ENCODE results near the gene GAPDH.

Gene GAPDH

GRCh38 chr12:6530576-6531260 lies 3.6 kb upstream of the GAPDH start:
- no peak for DNase-seq

- peak; percentile 96 for DNase-seq
Observed at GRCh38 chr12:6532051-6532926, 2.0 kb upstream of the GAPDH start.

- DNase-seq: peak; percentile 75
Observed at GRCh38 chr12:6532927-6533652, 1.2 kb upstream of the GAPDH start.

DNA sequence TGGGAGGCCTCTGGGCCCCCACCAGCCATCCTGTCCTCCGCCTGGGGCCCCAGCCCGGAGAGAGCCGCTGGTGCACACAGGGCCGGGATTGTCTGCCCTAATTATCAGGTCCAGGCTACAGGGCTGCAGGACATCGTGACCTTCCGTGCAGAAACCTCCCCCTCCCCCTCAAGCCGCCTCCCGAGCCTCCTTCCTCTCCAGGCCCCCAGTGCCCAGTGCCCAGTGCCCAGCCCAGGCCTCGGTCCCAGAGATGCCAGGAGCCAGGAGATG lies 729 bp upstream of the GAPDH start:
- no peak for DNase-seq

DNA sequence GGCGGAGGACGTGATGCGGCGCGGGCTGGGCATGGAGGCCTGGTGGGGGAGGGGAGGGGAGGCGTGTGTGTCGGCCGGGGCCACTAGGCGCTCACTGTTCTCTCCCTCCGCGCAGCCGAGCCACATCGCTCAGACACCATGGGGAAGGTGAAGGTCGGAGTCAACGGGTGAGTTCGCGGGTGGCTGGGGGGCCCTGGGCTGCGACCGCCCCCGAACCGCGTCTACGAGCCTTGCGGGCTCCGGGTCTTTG lies 303 bp downstream of the GAPDH start:
- DNase-seq: no peak

DNA sequence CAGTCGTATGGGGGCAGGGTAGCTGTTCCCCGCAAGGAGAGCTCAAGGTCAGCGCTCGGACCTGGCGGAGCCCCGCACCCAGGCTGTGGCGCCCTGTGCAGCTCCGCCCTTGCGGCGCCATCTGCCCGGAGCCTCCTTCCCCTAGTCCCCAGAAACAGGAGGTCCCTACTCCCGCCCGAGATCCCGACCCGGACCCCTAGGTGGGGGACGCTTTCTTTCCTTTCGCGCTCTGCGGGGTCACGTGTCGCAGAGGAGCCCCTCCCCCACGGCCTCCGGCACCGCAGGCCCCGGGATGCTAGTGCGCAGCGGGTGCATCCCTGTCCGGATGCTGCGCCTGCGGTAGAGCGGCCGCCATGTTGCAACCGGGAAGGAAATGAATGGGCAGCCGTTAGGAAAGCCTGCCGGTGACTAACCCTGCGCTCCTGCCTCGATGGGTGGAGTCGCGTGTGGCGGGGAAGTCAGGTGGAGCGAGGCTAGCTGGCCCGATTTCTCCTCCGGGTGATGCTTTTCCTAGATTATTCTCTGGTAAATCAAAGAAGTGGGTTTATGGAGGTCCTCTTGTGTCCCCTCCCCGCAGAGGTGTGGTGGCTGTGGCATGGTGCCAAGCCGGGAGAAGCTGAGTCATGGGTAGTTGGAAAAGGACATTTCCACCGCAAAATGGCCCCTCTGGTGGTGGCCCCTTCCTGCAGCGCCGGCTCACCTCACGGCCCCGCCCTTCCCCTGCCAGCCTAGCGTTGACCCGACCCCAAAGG lies 804 bp downstream of the GAPDH start:
- DNase-seq: peak; percentile 90

GRCh38 chr12:6535697-6535946 lies 1.3 kb downstream of the GAPDH start:
- DNase-seq: no peak

GRCh38 chr12:6535960-6536847 lies 1.9 kb downstream of the GAPDH start:
- peak; percentile 31 for DNase-seq

DNA sequence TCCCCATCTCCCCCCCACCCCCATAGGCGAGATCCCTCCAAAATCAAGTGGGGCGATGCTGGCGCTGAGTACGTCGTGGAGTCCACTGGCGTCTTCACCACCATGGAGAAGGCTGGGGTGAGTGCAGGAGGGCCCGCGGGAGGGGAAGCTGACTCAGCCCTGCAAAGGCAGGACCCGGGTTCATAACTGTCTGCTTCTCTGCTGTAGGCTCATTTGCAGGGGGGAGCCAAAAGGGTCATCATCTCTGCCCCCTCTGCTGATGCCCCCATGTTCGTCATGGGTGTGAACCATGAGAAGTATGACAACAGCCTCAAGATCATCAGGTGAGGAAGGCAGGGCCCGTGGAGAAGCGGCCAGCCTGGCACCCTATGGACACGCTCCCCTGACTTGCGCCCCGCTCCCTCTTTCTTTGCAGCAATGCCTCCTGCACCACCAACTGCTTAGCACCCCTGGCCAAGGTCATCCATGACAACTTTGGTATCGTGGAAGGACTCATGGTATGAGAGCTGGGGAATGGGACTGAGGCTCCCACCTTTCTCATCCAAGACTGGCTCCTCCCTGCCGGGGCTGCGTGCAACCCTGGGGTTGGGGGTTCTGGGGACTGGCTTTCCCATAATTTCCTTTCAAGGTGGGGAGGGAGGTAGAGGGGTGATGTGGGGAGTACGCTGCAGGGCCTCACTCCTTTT lies 2.7 kb downstream of the GAPDH start:
- DNase-seq: peak; percentile 46

GRCh38 chr12:6537580-6538419 lies 3.5 kb downstream of the GAPDH start:
- DNase-seq: peak; percentile 88

DNA sequence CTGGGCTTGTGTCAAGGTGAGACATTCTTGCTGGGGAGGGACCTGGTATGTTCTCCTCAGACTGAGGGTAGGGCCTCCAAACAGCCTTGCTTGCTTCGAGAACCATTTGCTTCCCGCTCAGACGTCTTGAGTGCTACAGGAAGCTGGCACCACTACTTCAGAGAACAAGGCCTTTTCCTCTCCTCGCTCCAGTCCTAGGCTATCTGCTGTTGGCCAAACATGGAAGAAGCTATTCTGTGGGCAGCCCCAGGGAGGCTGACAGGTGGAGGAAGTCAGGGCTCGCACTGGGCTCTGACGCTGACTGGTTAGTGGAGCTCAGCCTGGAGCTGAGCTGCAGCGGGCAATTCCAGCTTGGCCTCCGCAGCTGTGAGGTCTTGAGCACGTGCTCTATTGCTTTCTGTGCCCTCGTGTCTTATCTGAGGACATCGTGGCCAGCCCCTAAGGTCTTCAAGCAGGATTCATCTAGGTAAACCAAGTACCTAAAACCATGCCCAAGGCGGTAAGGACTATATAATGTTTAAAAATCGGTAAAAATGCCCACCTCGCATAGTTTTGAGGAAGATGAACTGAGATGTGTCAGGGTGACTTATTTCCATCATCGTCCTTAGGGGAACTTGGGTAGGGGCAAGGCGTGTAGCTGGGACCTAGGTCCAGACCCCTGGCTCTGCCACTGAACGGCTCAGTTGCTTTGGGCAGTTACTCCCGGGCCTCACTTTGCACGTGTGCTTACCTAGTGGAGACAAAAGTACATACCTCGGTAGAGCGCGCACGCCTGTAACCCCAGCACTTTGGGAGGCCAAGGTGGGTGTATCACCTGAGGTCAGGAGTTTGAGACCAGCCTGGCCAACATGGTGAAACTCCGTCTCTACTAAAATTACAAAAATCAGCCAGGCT lies 4.3 kb downstream of the GAPDH start:
- peak; percentile 72 for DNase-seq

DNA sequence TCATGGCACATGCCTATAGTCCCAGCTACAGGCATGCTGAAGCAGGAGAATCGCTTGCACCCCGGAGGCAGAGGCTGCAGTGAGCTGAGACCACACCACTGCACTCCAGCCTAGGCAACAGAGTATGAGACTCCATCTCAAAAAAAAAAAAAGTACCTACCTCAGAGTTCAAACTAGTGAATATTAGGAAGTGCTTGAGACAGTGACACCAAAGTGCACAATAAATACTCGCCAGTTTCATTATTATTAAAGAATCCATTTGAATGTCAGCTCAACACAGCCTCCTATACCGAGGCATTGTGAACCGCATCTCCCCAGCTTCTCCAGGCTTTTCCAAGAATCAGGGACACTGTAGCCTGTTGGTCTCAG lies 5.0 kb downstream of the GAPDH start:
- no peak for DNase-seq

DNA sequence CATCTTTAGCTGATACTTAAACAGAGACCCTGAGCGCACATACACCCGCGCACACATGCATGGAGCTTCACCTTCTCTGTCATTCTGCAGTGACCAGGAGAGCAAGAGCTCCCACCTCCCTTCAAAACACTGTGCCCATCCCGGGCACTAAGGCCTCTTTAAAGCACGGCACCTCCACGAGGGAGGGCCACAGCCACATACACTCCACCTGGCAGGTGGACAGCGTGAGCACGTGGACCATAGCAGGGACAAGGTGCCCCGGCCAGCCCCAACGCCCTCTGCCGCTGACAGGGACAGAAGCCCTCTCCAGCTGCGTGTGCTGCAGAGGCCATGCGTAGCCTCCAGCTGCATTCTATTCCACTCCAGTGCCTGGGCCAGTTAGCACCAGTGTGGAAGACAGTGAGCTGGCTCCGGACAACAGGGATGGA lies 5.4 kb downstream of the GAPDH start:
- peak; percentile 40 for DNase-seq

- DNase-seq: peak; percentile 70
Observed at GRCh38 chr12:6540181-6540877, 6.0 kb downstream of the GAPDH start.

DNA sequence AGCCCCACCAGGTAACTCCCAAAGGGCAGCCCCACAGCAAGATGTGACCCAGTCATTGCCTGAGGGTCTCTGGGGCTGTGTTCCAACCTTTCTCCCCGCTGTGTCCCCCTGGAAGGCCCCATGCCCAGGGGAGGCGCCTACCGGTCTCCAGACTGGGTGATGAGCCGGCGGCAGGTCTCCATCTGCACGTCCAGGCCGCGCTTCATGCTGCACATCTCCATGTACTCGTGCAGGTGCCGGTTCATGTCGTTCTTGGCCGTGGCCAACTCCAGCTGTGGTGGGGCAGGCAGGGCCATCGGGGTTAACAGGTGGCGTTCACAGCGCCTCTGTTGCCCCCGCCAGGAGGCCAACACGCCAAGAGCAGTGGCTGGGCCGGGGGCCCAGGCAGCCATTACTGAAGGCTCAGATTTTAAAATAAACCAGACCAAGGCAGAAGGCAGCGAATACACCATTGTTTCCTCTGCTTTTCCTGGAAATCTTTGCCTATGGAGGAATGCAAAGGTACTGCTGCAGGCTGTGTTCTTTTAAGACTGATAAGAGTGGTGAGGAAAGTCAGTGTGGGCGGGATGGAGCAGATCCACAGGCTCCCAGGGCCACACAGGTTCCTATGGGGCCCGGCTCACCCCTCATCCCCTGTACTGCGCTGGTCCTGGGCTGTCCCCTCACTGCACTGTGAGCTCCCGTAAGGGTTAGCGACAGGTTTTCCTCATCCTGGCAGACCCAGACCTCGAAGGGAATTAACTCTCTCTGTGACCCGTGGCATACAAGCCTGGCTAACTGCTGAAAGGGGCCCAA lies 7.3 kb downstream of the GAPDH start:
- no peak for DNase-seq

DNA sequence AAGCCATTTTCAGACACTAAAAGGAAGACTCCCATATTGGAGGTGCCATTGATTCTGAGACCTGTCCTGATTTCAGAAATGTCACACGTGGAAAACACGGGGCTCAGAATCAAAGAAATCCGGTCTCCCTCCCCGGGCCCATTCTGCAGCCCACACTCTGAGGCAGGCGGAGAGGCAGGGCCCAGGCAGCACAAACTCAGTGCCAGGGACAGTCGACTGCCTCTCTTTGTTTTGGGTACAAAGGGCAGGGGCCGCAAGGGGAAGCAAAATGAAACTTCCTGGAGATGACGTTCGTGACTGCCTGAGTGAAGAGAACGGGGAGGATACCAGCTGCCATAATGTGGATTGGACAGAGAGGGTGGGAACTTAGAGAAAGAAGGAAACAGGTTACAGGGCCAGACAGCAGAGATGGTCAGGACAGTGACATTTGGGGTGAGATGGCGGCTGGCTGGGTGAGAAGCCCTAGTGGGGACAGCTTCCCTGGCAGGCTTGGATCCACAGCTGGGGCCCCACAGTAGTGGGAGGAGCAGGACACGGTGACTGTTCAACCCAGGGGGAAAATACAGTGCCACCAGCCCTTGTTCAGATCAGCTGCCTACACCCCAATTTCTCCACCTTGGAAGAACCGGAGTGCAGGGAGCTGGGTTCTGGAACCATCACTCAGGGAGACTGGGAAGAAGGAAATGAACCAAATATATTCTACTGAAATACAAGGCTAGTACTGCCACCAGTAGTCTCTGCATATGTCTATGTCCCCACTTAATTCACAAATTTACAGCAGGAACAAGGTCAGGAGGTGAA lies 8.1 kb downstream of the GAPDH start:
- DNase-seq: no peak

- DNase-seq: no peak
Observed at GRCh38 chr12:6546016-6546415, 11.7 kb downstream of the GAPDH start.

DNA sequence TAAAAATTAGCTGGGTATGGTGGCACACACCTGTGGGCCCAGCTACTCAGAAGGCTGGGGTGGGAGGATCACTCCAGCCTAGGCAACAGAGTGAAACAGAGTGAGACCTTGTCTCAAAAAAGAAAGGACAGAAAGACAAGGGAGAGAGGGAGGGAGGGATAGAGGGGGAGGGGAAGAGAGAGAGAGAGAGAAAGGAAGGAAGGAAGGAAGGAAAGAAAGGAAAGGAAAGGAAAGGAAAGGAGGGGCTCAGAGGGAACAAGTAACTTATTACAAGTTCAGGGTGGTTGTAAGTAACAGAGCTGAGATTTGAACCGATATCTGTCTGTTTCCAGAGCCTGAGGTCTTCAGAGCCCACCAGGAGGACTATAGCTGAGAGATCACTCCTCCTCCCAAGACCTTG lies 13.2 kb downstream of the GAPDH start:
- no peak for DNase-seq

Measured in activated CD4-positive, alpha-beta T cell treated with anti-CD3 and anti-CD28 coated beads, Interleukin-10, Interleukin-2, amounts not matched to agents 100 ng/mL and 50 ng/mL, durations not matched to agents 16 hours and 8 hours (primary cell).